HepG2 (cell line): Measurements from ENCODE around the gene CHML. TPM values are rescaled to one million over a fixed set of nuclear protein-coding genes. Genes with fewer than 3 reads are reported as not detected.
A peak's percentile ranks its signal among the peaks of the same experiment; 100 is the strongest.

Experiments
- ATAC-seq: fragments of 200-7000 bp; cut with Tn5 transposase; 3 replicates; pipeline ENCODE4 v1.9.1; 2020; ENCODE audit warnings: mild to moderate bottlenecking, moderate library complexity
- BruUV-seq: library from RNA; stranded (reverse); fragments of 400-500 nt; replicated peaks from 2 replicates; lab custom pipeline; 2021; lab: Mats Ljungman, UMichigan
- CTCF ChIA-PET: fragments of 300-600 bp; formaldehyde crosslinking; extraction: SDS; loops from one replicate; lab custom pipeline; 2021; ENCODE audit warnings: low total read pairs, inconsistent platforms, low intra/inter-chr PET ratio; lab: Yijun Ruan, JAX
- POLR2A ChIA-PET: fragments of 350-600 bp; sonication (Branson Sonifier 250); formaldehyde crosslinking; loops from one replicate; lab custom pipeline; 2020; ENCODE audit warnings: antibody characterized with exemption, inconsistent platforms; lab: Yijun Ruan, JAX
- DNase-seq: peaks from one replicate; pipeline ENCODE4 v3.0.0-alpha.2; 2015; ENCODE audit warnings: low spot score
- FAIRE-seq: peaks from 3 replicates; lab custom pipeline; 2011; peaks lifted over from hg19 to GRCh38; lab: Jason Lieb, UNC
- H2AFZ ChIP-seq: one replicate; pipeline ENCODE4 v1.6.1; 2011; ENCODE audit warnings: low read length, inconsistent platforms
- H3K27ac ChIP-seq: fragments of 300-600 bp; 3 replicates; pipeline ENCODE4 v1.8.0; 2011; ENCODE audit warnings: mixed run types, mild to moderate bottlenecking, mixed read lengths, low read length, inconsistent platforms; ENCODE audit not compliant: insufficient read depth; ENCODE audit errors: extremely low read length
- H3K27me3 ChIP-seq, 2 experiments: fragments of 200-600 bp in 1 of 2; 2 replicates in 1 of 2; 3 replicates in 1 of 2; pipeline versions ENCODE4 v1.6.0 to v1.8.0; 2011; ENCODE audit warnings: low read length in 2 of 2, mild to moderate bottlenecking in 2 of 2, moderate library complexity in 2 of 2, inconsistent platforms in 1 of 2; ENCODE audit not compliant: insufficient read depth in 2 of 2, control insufficient read depth in 1 of 2
- H3K36me3 ChIP-seq, 2 experiments: fragments of 200-600 bp in 1 of 2; replicated peaks in 1 of 2; 2 replicates in 1 of 2; 3 replicates in 1 of 2; pipeline versions ENCODE4 v1.5.1 to v1.8.0; 2011; ENCODE audit warnings: low read length in 2 of 2, inconsistent platforms in 1 of 2; ENCODE audit not compliant: insufficient read depth in 2 of 2, control insufficient read depth in 1 of 2
- H3K4me1 ChIP-seq: 2 replicates; pipeline ENCODE4 v1.5.1; 2012; ENCODE audit warnings: low read length, inconsistent platforms; ENCODE audit not compliant: insufficient read depth
- H3K4me2 ChIP-seq: 2 replicates; pipeline ENCODE4 v1.6.0; 2011; ENCODE audit warnings: low read depth, low read length, inconsistent platforms
- H3K4me3 ChIP-seq, 3 experiments: fragments of 200-600 bp in 1 of 3; sonication (generic), shearing (Covaris generic) in 1 of 3; replicated peaks in 1 of 3; 2 replicates each; pipeline ENCODE4 v1.5.1; 2011 to 2016; ENCODE audit warnings: low read length in 3 of 3, inconsistent platforms in 2 of 3, low read depth in 2 of 3, mild to moderate bottlenecking in 2 of 3, control low read depth in 1 of 3, mixed read lengths in 1 of 3; ENCODE audit not compliant: insufficient read depth in 1 of 3
- H3K79me2 ChIP-seq: one replicate; pipeline ENCODE4 v1.6.1; 2011; ENCODE audit warnings: low read length, inconsistent platforms; ENCODE audit not compliant: insufficient read depth
- H3K9ac ChIP-seq: 2 replicates; pipeline ENCODE4 v1.6.0; 2011; ENCODE audit warnings: mild to moderate bottlenecking, low read depth, low read length, inconsistent platforms; ENCODE audit not compliant: insufficient read depth
- H3K9me3 ChIP-seq: 2 replicates; pipeline ENCODE4 v1.5.1; 2012; ENCODE audit warnings: mild to moderate bottlenecking, low read length
- H4K20me1 ChIP-seq: 2 replicates; pipeline ENCODE4 v1.6.0; 2011; ENCODE audit warnings: inconsistent platforms, mild to moderate bottlenecking, low read length, moderate library complexity; ENCODE audit not compliant: insufficient read depth
- CTCF ChIP-seq: sonication (generic); formaldehyde crosslinking; IDR thresholded peaks from 2 replicates; pipeline ENCODE4 v1.5.0; 2020; ENCODE audit warnings: mild to moderate bottlenecking, missing genetic modification reagents, moderate library complexity
- EED ChIP-seq: sonication (generic); formaldehyde crosslinking; IDR thresholded peaks from 2 replicates; pipeline ENCODE4 v1.5.0; 2020; ENCODE audit warnings: mild to moderate bottlenecking, missing genetic modification reagents
- FOXA3 ChIP-seq: IDR thresholded peaks from 2 replicates; pipeline ENCODE4 v1.6.1; 2016; ENCODE audit warnings: missing genetic modification reagents, missing compliant biosample characterization
- HNF1B ChIP-seq: sonication (generic); formaldehyde crosslinking; IDR thresholded peaks from 2 replicates; pipeline ENCODE4 v1.5.1; 2020; ENCODE audit warnings: mild to moderate bottlenecking, moderate library complexity, missing genetic modification reagents
- IRF1 ChIP-seq: sonication (generic); formaldehyde crosslinking; IDR thresholded peaks from 2 replicates; pipeline ENCODE4 v1.4.0; 2020; ENCODE audit warnings: low read depth, mild to moderate bottlenecking, missing genetic modification reagents
- SIN3B ChIP-seq: fragments of 150-350 bp; IDR thresholded peaks from 2 replicates; pipeline ENCODE4 v1.6.1; 2014; ENCODE audit warnings: low read length
- SOX13 ChIP-seq, 3 experiments: fragments of 450-650 bp in 1 of 3; sonication (generic) in 1 of 3; formaldehyde crosslinking in 1 of 3; IDR thresholded peaks in 2 of 3; conservative IDR thresholded peaks in 1 of 3; 2 replicates each; pipeline versions ENCODE4 v1.5.0 to v1.6.1; 2016 to 2020; ENCODE audit warnings: antibody characterized with exemption in 1 of 3, mild to moderate bottlenecking in 1 of 3, missing compliant biosample characterization in 1 of 3, missing genetic modification reagents in 1 of 3, moderate library complexity in 1 of 3
- SP4 ChIP-seq: sonication (generic); formaldehyde crosslinking; IDR thresholded peaks from 2 replicates; pipeline ENCODE4 v1.8.1; 2023; ENCODE audit warnings: mild to moderate bottlenecking, missing genetic modification reagents
- ZNF12 ChIP-seq: sonication (generic); formaldehyde crosslinking; IDR thresholded peaks from 2 replicates; pipeline ENCODE4 v1.5.0; 2020; ENCODE audit warnings: missing genetic modification reagents
- ZNF350 ChIP-seq: sonication (generic); formaldehyde crosslinking; IDR thresholded peaks from 2 replicates; pipeline ENCODE4 v1.4.0; 2020; ENCODE audit warnings: mild to moderate bottlenecking, low read depth, missing genetic modification reagents, borderline replicate concordance
- ZNF580 ChIP-seq: IDR thresholded peaks from 2 replicates; pipeline ENCODE4 v1.6.1; 2016; ENCODE audit warnings: low read depth, borderline replicate concordance
- ZNF605 ChIP-seq: sonication (generic); formaldehyde crosslinking; IDR thresholded peaks from 2 replicates; pipeline ENCODE4 v1.8.0; 2022; ENCODE audit warnings: mild to moderate bottlenecking, missing genetic modification reagents
- ZNF609 ChIP-seq: sonication (generic); formaldehyde crosslinking; IDR thresholded peaks from 2 replicates; pipeline ENCODE4 v1.4.0; 2020; ENCODE audit warnings: mild to moderate bottlenecking, missing genetic modification reagents, borderline replicate concordance
- ZSCAN9 ChIP-seq: IDR thresholded peaks from 2 replicates; pipeline ENCODE4 v1.6.1; 2016; ENCODE audit warnings: borderline replicate concordance
- WGBS: methylation state at CpG from one replicate; pipeline ENCODE4 v1.1.6; 2017; ENCODE audit warnings: low lambda C conversion rate; 5-methylcytosine and 5-hydroxymethylcytosine counted together
- in situ Hi-C: cut with HindIII; loops from 2 replicates; pipeline ENCODE4 v1.10.0; 2017; ENCODE audit warnings: low pct_unique_long_range_greater_than_20kb; ENCODE audit not compliant: extremely low pct_ligation_motif_present
- intact Hi-C: fragments of 100-400 bp; cut with micrococcal nuclease; formaldehyde crosslinking; loops from one replicate; pipeline ENCODE4 v1.10.0; 2022; ENCODE audit not compliant: unreplicated experiment
- polyA plus RNA-seq, 8 experiments: library from polyadenylated mRNA; depleted of rRNA in 3 of 8; stranded (reverse) in 7 of 8; unstranded in 1 of 8; fragments of >200 nt; fragmentation: Illumina TruSeq in 4 of 8; extraction: Trizol in 4 of 8; gene quantifications; 2 replicates each; pipeline versions ENCODE4 v1.2.1 to v1.2.3, GENCODE V29; 2011 to 2016; ENCODE audit warnings: low read depth in 4 of 8, missing spikeins in 1 of 8, mixed read lengths in 1 of 8; ENCODE audit not compliant: insufficient read depth in 1 of 8
- total RNA-seq, 5 experiments: library from RNA; depleted of rRNA; stranded (reverse); fragments of >200 nt; fragmentation: Illumina TruSeq; extraction: Trizol; gene quantifications; 2 replicates each; pipeline ENCODE4 v1.2.3, GENCODE V29; 2016; ENCODE audit warnings: low read depth in 1 of 5

Gene CHML
- total and polyA plus RNA-seq, 2 of the 13 experiments (the other 11 are each of a cell fraction or from before 2014, with no cell fraction given), result 5.2 to 16.7 TPM

GRCh38 chr1:241611063-241611462, 29.1 kb downstream of the CHML start:
- CTCF ChIA-PET, result interaction anchor here (0.7 to 3.9 kb wide), 3 partner anchors 16 to 224 kb away, joined by 3 to 38 read pairs (median 17); partner anchors contain the start of genes CHML and OPN3
- 33% methylated on average over 3 of the region's 3 CpGs for WGBS
- no peaks in the 10 kb centered on the region for H3K36me3 ChIP-seq
- no peaks in the 10 kb centered on the region for H3K9me3 ChIP-seq
- no TSS peak for BruUV-seq
- no peak overlapping the region for H3K4me3 ChIP-seq
- ATAC-seq, result peak; percentile 70
- no peak overlapping the region for H3K9ac ChIP-seq
- no peak overlapping the region for H3K27ac ChIP-seq
- H3K4me1 ChIP-seq, result peaks cover 28% of the 10 kb centered on the region
- no peaks in the 10 kb centered on the region for H3K27me3 ChIP-seq
- POLR2A ChIA-PET, result interaction anchor here (1.4 kb wide), 1 partner anchor 31 kb away, joined by 5 read pairs; no protein-coding TSS in a partner anchor
- DNase-seq, result peak; percentile 72
- H3K4me2 ChIP-seq, result no peak overlapping the region
- peak; percentile 8 for FAIRE-seq
- in situ Hi-C loops, result loop anchor here (5.0 kb wide), 1 partner anchor 226 kb away; no protein-coding TSS in a partner anchor
- no peaks in the 10 kb centered on the region for H3K79me2 ChIP-seq
- intact Hi-C loops, result loop anchor here (1.0 to 5.0 kb wide), 3 partner anchors 16 to 224 kb away; partner anchors contain the start of gene KMO
- H4K20me1 ChIP-seq, result no peaks in the 10 kb centered on the region; the same call in 1 of the 2 replicates
- no peak overlapping the region for H2AFZ ChIP-seq
- TF ChIP-seq ZNF12 (CRISPR knock-in tag), result peak; percentile 99
- TF ChIP-seq EED (CRISPR knock-in tag), result no peak
- no peak for TF ChIP-seq ZNF609
- no peak for TF ChIP-seq FOXA3 (CRISPR knock-in tag)
- TF ChIP-seq ZNF605, result no peak
- TF ChIP-seq ZNF350 (CRISPR knock-in tag), result no peak
- no peak for TF ChIP-seq SOX13 (IDR thresholded peaks at IDR 0.05)
- TF ChIP-seq SOX13 (CRISPR knock-in tag; conservative IDR thresholded peaks at IDR 0.05 in 1 of 2, IDR thresholded peaks at IDR 0.05 in 1 of 2), result no peak
- TF ChIP-seq IRF1 (CRISPR knock-in tag), result no peak
- TF ChIP-seq ZNF580, result no peak
- peak; percentile 67 for TF ChIP-seq CTCF (CRISPR knock-in tag)
- TF ChIP-seq SP4, result no peak
- TF ChIP-seq ZSCAN9 (CRISPR knock-in tag), result no peak
- 0 out of 2 replicates have a peak, but pooled peaks have one; percentile 16 for TF ChIP-seq SIN3B
- TF ChIP-seq HNF1B (CRISPR knock-in tag), result no peak
